OCI-LY7 (cell line): ENCODE results near the gene FMN1.

ENCODE experiments used
- CTCF ChIP-seq: fragments of 200-600 bp; sonication (generic); conservative IDR thresholded peaks from 2 replicates; pipeline ENCODE4 v1.5.1; 2014; ENCODE audit warnings: mild to moderate bottlenecking, antibody characterized with exemption, low read length, moderate library complexity, mixed read lengths
- EZH2phosphoT487 ChIP-seq: fragments of 200-600 bp; sonication (generic); IDR thresholded peaks from 2 replicates; pipeline ENCODE4 v1.6.1; 2018; ENCODE audit warnings: low read depth, borderline replicate concordance, mild to moderate bottlenecking, mixed run types, antibody characterized with exemption, low read length, moderate library complexity, mixed read lengths

- no peak for TF ChIP-seq CTCF
- no peak for TF ChIP-seq EZH2phosphoT487
These were observed 125.4 kb downstream of the FMN1 start for GRCh38 chr15:33069161-33069560.
